Osteoblast (primary cell): ENCODE measurements around the gene CDC42EP5. TPM values are rescaled to one million over a fixed set of nuclear protein-coding genes. Genes with fewer than 3 reads are reported as not detected.
A peak's percentile ranks its signal among the peaks of the same experiment; 100 is the strongest.
"Not testable (repeated sequence)": the region's sequence is repeated elsewhere in the genome, so short reads cannot be mapped to it uniquely, and the experiment has no call there.

Experiments
- DNase-seq: peaks from one replicate; pipeline ENCODE4 v3.0.0; 2011; ENCODE audit warnings: low spot score, mixed read lengths; ENCODE audit not compliant: insufficient read length; ENCODE audit errors: missing footprints
- H2AFZ ChIP-seq: 2 replicates; pipeline ENCODE4 v1.6.0; 2011; ENCODE audit warnings: mild to moderate bottlenecking, low read length
- H3K27ac ChIP-seq: 2 replicates; pipeline ENCODE4 v1.5.1; 2011; ENCODE audit warnings: mild to moderate bottlenecking, low read depth, low read length, moderate library complexity
- H3K27me3 ChIP-seq: 2 replicates; pipeline ENCODE4 v1.6.0; 2012; ENCODE audit warnings: mild to moderate bottlenecking, control low read depth, inconsistent platforms, low read length, moderate library complexity; ENCODE audit not compliant: insufficient read depth
- H3K36me3 ChIP-seq: 2 replicates; pipeline ENCODE4 v1.5.1; 2011; ENCODE audit warnings: mild to moderate bottlenecking, low read length, control low read depth, moderate library complexity; ENCODE audit not compliant: insufficient read depth
- H3K4me1 ChIP-seq: 2 replicates; pipeline ENCODE4 v1.5.1; 2011; ENCODE audit warnings: mild to moderate bottlenecking, low read length, control low read depth, moderate library complexity; ENCODE audit not compliant: insufficient read depth
- H3K4me2 ChIP-seq: 2 replicates; pipeline ENCODE4 v1.6.0; 2011; ENCODE audit warnings: mild to moderate bottlenecking, low read length; ENCODE audit not compliant: insufficient read depth
- H3K4me3 ChIP-seq: fragments of 200-600 bp; sonication (generic); 3 replicates; pipeline ENCODE4 v1.5.1; 2012; ENCODE audit warnings: mild to moderate bottlenecking, low read length, inconsistent platforms; ENCODE audit not compliant: insufficient read depth
- H3K79me2 ChIP-seq: 2 replicates; pipeline ENCODE4 v1.6.0; 2012; ENCODE audit warnings: mild to moderate bottlenecking, low read length, control low read depth, inconsistent platforms; ENCODE audit not compliant: insufficient read depth
- H3K9me3 ChIP-seq: 2 replicates; pipeline ENCODE4 v1.5.1; 2011; ENCODE audit warnings: low read depth, low read length, control low read depth
- H4K20me1 ChIP-seq: 2 replicates; pipeline ENCODE4 v1.6.0; 2012; ENCODE audit warnings: mild to moderate bottlenecking, low read length, control low read depth; ENCODE audit not compliant: insufficient read depth
- CTCF ChIP-seq: IDR thresholded peaks from 2 replicates; pipeline ENCODE4 v1.5.1; 2011; ENCODE audit warnings: mild to moderate bottlenecking, low read depth, low read length, moderate library complexity; ENCODE audit errors: extremely low read depth
- total RNA-seq: library from RNA; depleted of rRNA; stranded (reverse); fragments of >200 nt; gene quantifications from 2 replicates; pipeline ENCODE4 v1.2.3, GENCODE V29; 2012

Gene CDC42EP5
- total RNA-seq, 1 donor: 18.8 TPM

DNA sequence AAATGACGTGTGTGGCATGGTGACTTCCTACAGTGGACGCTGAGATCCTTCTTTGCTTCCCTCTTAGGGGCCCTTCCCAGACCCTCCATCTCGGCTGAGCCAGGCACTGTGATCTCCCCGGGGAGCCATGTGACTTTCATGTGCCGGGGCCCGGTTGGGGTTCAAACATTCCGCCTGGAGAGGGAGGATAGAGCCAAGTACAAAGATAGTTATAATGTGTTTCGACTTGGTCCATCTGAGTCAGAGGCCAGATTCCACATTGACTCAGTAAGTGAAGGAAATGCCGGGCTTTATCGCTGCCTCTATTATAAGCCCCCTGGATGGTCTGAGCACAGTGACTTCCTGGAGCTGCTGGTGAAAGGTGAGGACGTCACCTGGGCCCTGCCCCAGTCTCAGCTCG, 34.7 kb upstream of the CDC42EP5 start:
- no peak overlapping the region for H3K4me2 ChIP-seq
- no peaks in the 10 kb centered on the region for H4K20me1 ChIP-seq
- H3K79me2 ChIP-seq: no peaks in the 10 kb centered on the region
- H3K36me3 ChIP-seq: no peaks in the 10 kb centered on the region
- TF ChIP-seq CTCF: no peak
- H3K9me3 ChIP-seq: no peaks in the 10 kb centered on the region
- H3K4me3 ChIP-seq: no peak overlapping the region
- DNase-seq: peak; percentile 2
- no peak overlapping the region for H2AFZ ChIP-seq
- H3K27ac ChIP-seq: no peak overlapping the region
- no peaks in the 10 kb centered on the region for H3K27me3 ChIP-seq
- H3K4me1 ChIP-seq: no peaks in the 10 kb centered on the region

DNA sequence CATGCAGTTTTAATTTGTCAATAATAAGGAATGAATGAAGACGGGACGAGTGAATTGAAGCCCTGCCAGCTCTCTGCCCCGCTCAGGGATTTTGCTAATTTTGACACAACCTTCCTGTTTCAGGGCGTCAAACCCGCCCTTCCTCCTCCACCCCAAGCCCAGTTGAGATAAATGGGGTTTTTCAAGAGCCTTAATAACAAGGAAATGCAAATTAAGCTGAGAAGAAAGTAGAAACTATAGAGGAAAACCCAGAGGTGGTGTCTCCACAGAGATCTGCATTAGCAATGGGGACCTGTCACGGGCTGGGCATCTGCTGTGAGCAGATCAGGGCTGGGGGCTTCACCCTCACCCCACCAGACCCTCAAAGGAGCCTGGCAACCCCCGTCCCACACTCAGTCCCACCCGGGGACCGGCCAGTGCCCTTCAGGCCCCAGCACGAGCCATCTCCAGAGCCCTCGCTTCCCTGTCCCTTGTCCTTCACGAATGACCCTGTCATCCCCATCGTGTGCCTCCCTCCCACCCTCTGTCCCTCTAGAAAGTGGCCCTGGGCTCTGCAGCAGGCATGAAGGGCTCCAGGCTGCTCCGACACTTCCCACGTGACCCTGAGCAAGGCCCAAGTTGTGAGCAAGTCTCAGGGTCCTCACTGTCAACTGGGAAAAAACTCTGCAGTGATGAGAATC, 34.1 kb upstream of the CDC42EP5 start:
- not testable (repeated sequence) for DNase-seq, H3K79me2 ChIP-seq, H3K4me3 ChIP-seq, H3K9me3 ChIP-seq, H3K27ac ChIP-seq, H3K4me2 ChIP-seq, H3K36me3 ChIP-seq, H3K4me1 ChIP-seq, H2AFZ ChIP-seq, H3K27me3 ChIP-seq, H4K20me1 ChIP-seq

- no peaks in the 10 kb centered on the region for H3K36me3 ChIP-seq
- no peak overlapping the region for H3K4me2 ChIP-seq
- H3K27me3 ChIP-seq: no peaks in the 10 kb centered on the region
- no peaks in the 10 kb centered on the region for H4K20me1 ChIP-seq
- no peak overlapping the region for H3K4me3 ChIP-seq
- TF ChIP-seq CTCF: no peak
- no peaks in the 10 kb centered on the region for H3K9me3 ChIP-seq
- H3K27ac ChIP-seq: no peak overlapping the region
- H2AFZ ChIP-seq: no peak overlapping the region
- no peaks in the 10 kb centered on the region for H3K4me1 ChIP-seq
- no peaks in the 10 kb centered on the region for H3K79me2 ChIP-seq
- peak; percentile 47 for DNase-seq
Observed at GRCh38 chr19:54506079-54506478, 33.0 kb upstream of the CDC42EP5 start.

DNA sequence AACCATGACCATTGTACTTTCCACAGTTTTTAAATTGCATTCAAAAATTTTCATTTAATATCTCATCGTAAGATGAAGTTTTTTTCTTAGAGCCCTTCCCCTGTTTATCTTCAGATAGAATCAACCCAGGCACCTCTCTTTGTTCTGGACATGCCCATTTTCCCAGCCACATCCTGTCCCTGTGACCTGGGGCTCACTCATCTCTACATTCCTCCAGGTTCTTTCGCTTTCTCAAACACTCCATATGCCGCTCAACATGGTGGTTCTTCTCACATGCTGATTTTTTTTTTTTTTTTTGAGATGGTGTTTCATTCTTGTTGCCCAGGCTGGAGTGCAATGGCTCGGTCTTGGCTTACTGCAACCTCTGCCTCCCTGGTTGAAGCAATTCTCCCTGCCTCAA, 32.4 kb upstream of the CDC42EP5 start:
- not testable (repeated sequence) for H3K4me2 ChIP-seq, H3K36me3 ChIP-seq, DNase-seq, H4K20me1 ChIP-seq, H3K79me2 ChIP-seq, H3K4me3 ChIP-seq, H3K4me1 ChIP-seq, H3K27ac ChIP-seq, H3K27me3 ChIP-seq, H2AFZ ChIP-seq, H3K9me3 ChIP-seq

DNA sequence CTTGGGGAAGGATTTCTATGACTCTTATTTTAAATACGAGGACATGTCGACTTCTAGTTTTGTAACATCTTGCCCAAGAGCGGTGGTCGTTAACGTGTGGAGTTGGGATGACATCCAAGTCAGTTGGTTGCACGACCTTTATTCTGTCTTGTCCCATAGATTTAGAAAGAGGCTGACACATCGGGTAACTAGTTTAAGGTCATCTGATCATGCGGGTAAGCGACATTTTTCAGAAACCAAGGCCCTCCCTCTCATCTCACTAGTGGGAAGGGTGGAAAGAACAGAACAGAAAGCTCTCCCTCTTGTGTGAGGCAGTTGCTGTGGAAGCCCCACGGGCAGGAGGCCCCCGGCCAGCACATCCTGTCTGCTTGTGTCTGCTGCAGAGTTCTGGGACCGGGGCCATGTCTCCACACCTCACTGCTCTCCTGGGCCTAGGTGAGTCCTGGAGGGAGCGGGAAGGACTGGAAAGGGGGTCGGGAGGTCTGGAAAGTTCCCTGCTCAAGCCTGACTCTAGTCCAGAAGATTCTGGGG, 29.5 kb upstream of the CDC42EP5 start, which contains the start of gene LAIR2:
TSS of gene LAIR2 (plus strand) at position 314 of the 531 bp plus-strand sequence. CDS start at position 402, 88 bp downstream.
- no peaks in the 10 kb centered on the region for H3K27me3 ChIP-seq
- no peaks in the 10 kb centered on the region for H4K20me1 ChIP-seq
- no peaks in the 10 kb centered on the region for H3K9me3 ChIP-seq
- H3K4me2 ChIP-seq: no peak within 1 kb of the TSS
- no peak within 1 kb of the TSS for H2AFZ ChIP-seq
- H3K4me3 ChIP-seq: no peak within 1 kb of the TSS
- H3K27ac ChIP-seq: no peak within 1 kb of the TSS
- H3K4me1 ChIP-seq: no peaks in the 10 kb centered on the region
- no peaks in the 10 kb centered on the region for H3K36me3 ChIP-seq
- DNase-seq: no peak
- no peaks in the 10 kb centered on the region for H3K79me2 ChIP-seq
- TF ChIP-seq CTCF: no peak

GRCh38 chr19:54498451-54498772, 25.3 kb upstream of the CDC42EP5 start:
- not testable (repeated sequence) for H3K4me2 ChIP-seq, H3K27ac ChIP-seq, DNase-seq

More at GRCh38 chr19:54498451-54498772, 25.3 kb upstream of the CDC42EP5 start:
- not testable (repeated sequence) for H3K4me3 ChIP-seq, H2AFZ ChIP-seq, H3K79me2 ChIP-seq, H3K36me3 ChIP-seq, H3K4me1 ChIP-seq, H4K20me1 ChIP-seq, H3K9me3 ChIP-seq, H3K27me3 ChIP-seq
